OCI-LY7 (cell line): ENCODE results near the gene RASL11A. TPM values are rescaled to one million over a fixed set of nuclear protein-coding genes. Genes with fewer than 3 reads are reported as not detected.
A peak's percentile ranks its signal among the peaks of the same experiment; 100 is the strongest.

Experiments used
- BruUV-seq: library from RNA; stranded (reverse); fragments of 400-500 nt; replicated peaks from 2 replicates; lab custom pipeline; 2021; lab: Mats Ljungman, UMichigan
- CTCF ChIA-PET: fragments of 300-600 bp; sonication (Branson Sonifier 250); formaldehyde crosslinking; loops from one replicate; lab custom pipeline; 2022; ENCODE audit warnings: antibody characterized with exemption; ENCODE audit not compliant: unreplicated experiment; lab: Charles Lee
- POLR2A ChIA-PET: fragments of 300-600 bp; sonication (Branson Sonifier 250); formaldehyde crosslinking; loops from one replicate; lab custom pipeline; 2022; ENCODE audit warnings: antibody characterized with exemption; lab: Charles Lee
- DNase-seq: peaks from one replicate; pipeline ENCODE4 v3.0.0-alpha.2; 2015; ENCODE audit warnings: low spot score
- H2AFZ ChIP-seq: fragments of 200-600 bp; sonication (generic), shearing (Covaris generic); 2 replicates; pipeline ENCODE4 v1.6.1; 2014; ENCODE audit warnings: mild to moderate bottlenecking, antibody characterized with exemption, low read length, moderate library complexity
- H3K27ac ChIP-seq: fragments of 200-600 bp; sonication (generic); 2 replicates; pipeline ENCODE4 v1.5.1; 2014; ENCODE audit warnings: mixed run types, low read depth, mild to moderate bottlenecking, moderate library complexity, low read length, inconsistent platforms; ENCODE audit not compliant: poor library complexity, severe bottlenecking
- H3K36me3 ChIP-seq: fragments of 200-600 bp; sonication (generic); 2 replicates; pipeline ENCODE4 v1.6.1; 2014; ENCODE audit warnings: mild to moderate bottlenecking, antibody characterized with exemption, low read length, moderate library complexity, mixed read lengths; ENCODE audit not compliant: insufficient read depth
- H3K4me1 ChIP-seq: fragments of 200-600 bp; sonication (generic); 2 replicates; pipeline ENCODE4 v1.5.1; 2014; ENCODE audit warnings: mild to moderate bottlenecking, low read length; ENCODE audit not compliant: insufficient read depth, poor library complexity, severe bottlenecking
- H3K4me2 ChIP-seq: fragments of 200-600 bp; sonication (generic); 2 replicates; pipeline ENCODE4 v1.6.1; 2014; ENCODE audit warnings: mild to moderate bottlenecking, low read length
- H3K4me3 ChIP-seq: fragments of 200-600 bp; sonication (generic); 2 replicates; pipeline ENCODE4 v1.5.1; 2014; ENCODE audit warnings: mild to moderate bottlenecking, low read depth, low read length; ENCODE audit not compliant: poor library complexity, severe bottlenecking
- H3K79me2 ChIP-seq: fragments of 200-600 bp; sonication (generic); 2 replicates; pipeline ENCODE4 v1.6.1; 2016; ENCODE audit warnings: low read depth, mild to moderate bottlenecking, low read length, moderate library complexity, mixed read lengths; ENCODE audit not compliant: insufficient read depth
- H3K9me2 ChIP-seq: fragments of 200-600 bp; sonication (generic); 2 replicates; pipeline ENCODE4 v1.6.1; 2016; ENCODE audit warnings: mild to moderate bottlenecking, low read length, mixed read lengths; ENCODE audit not compliant: insufficient read depth
- H3K9me3 ChIP-seq: fragments of 200-600 bp; sonication (generic); 2 replicates; pipeline ENCODE4 v1.6.1; 2014; ENCODE audit warnings: mild to moderate bottlenecking, mixed run types, low read length, mixed read lengths
- H4K20me1 ChIP-seq: fragments of 200-600 bp; sonication (generic); 2 replicates; pipeline ENCODE4 v1.6.1; 2014; ENCODE audit warnings: mild to moderate bottlenecking, antibody characterized with exemption, low read length, moderate library complexity, mixed read lengths; ENCODE audit not compliant: insufficient read depth
- CTCF ChIP-seq: fragments of 200-600 bp; sonication (generic); conservative IDR thresholded peaks from 2 replicates; pipeline ENCODE4 v1.5.1; 2014; ENCODE audit warnings: mild to moderate bottlenecking, antibody characterized with exemption, low read length, moderate library complexity, mixed read lengths
- EZH2phosphoT487 ChIP-seq: fragments of 200-600 bp; sonication (generic); IDR thresholded peaks from 2 replicates; pipeline ENCODE4 v1.6.1; 2018; ENCODE audit warnings: low read depth, borderline replicate concordance, mild to moderate bottlenecking, mixed run types, antibody characterized with exemption, low read length, moderate library complexity, mixed read lengths
- intact Hi-C: fragments of 100-400 bp; cut with micrococcal nuclease; formaldehyde crosslinking; loops from one replicate; pipeline ENCODE4 v1.10.0; 2022; ENCODE audit not compliant: unreplicated experiment
- total RNA-seq, 2 experiments: library from RNA; depleted of rRNA in 1 of 2; stranded (reverse); fragments of >200 nt in 1 of 2; shearing (Covaris generic) in 1 of 2; gene quantifications; 2 replicates each; pipeline ENCODE4 v1.2.3, GENCODE V29; 2014 to 2022

RASL11A gene
- total RNA-seq, 2 experiments from 2014 or later = 1.3 to 2.4 TPM

- peak overlapping the region; percentile 58 for H3K4me2 ChIP-seq
- no peak for TF ChIP-seq CTCF
- TF ChIP-seq EZH2phosphoT487 = no peak
- no TSS peak for BruUV-seq
- H2AFZ ChIP-seq = peak overlapping the region; percentile 93
- no peaks in the 10 kb centered on the region for H3K79me2 ChIP-seq
- peak; percentile 57 for DNase-seq
- no peaks in the 10 kb centered on the region for H4K20me1 ChIP-seq
- CTCF ChIA-PET = no interaction called here
- no peaks in the 10 kb centered on the region for H3K9me3 ChIP-seq
- no peaks in the 10 kb centered on the region for H3K9me2 ChIP-seq
- H3K27ac ChIP-seq = peak overlapping the region; percentile 62
- peaks cover 60% of the 10 kb centered on the region for H3K4me1 ChIP-seq
- H3K36me3 ChIP-seq = no peaks in the 10 kb centered on the region
- intact Hi-C loops = no loop called here
- peak overlapping the region; percentile 32 for H3K4me3 ChIP-seq
- POLR2A ChIA-PET = interaction anchor here (0.7 to 1.9 kb wide), 6 partner anchors 9 to 136 kb away, joined by 3 to 7 read pairs (median 4); no protein-coding TSS in a partner anchor
Observed at GRCh38 chr13:27311518-27312210, 41.0 kb downstream of the RASL11A start.

- no peaks in the 10 kb centered on the region for H4K20me1 ChIP-seq
- intact Hi-C loops = no loop called here
- H3K79me2 ChIP-seq = no peaks in the 10 kb centered on the region
- H3K4me3 ChIP-seq = no peak overlapping the region
- ChIA-PET POLR2A (interaction anchor here (0.6 to 0.8 kb wide), 2 partner anchors 12 to 21 kb away, joined by 3 read pairs; no protein-coding TSS in a partner anchor), CTCF (no interaction called here)
- no TSS peak for BruUV-seq
- H2AFZ ChIP-seq = no peak overlapping the region
- TF ChIP-seq EZH2phosphoT487 = no peak
- TF ChIP-seq CTCF = no peak
- no peaks in the 10 kb centered on the region for H3K36me3 ChIP-seq
- H3K9me2 ChIP-seq = no peaks in the 10 kb centered on the region
- no peak overlapping the region for H3K4me2 ChIP-seq
- DNase-seq = no peak
- no peaks in the 10 kb centered on the region for H3K9me3 ChIP-seq
- peaks cover 41% of the 10 kb centered on the region for H3K4me1 ChIP-seq
- no peak overlapping the region for H3K27ac ChIP-seq
Observed at GRCh38 chr13:27313770-27314169, 43.1 kb downstream of the RASL11A start.

GRCh38 chr13:27319404-27319803 lies 48.8 kb downstream of the RASL11A start:
- no peaks in the 10 kb centered on the region for H3K36me3 ChIP-seq
- DNase-seq = no peak
- H3K27ac ChIP-seq = no peak overlapping the region
- no TSS peak for BruUV-seq
- no peak for TF ChIP-seq CTCF
- no peak for TF ChIP-seq EZH2phosphoT487
- intact Hi-C loops = no loop called here
- no peak overlapping the region for H3K4me3 ChIP-seq
- CTCF ChIA-PET = interaction anchor here (1.6 kb wide), 1 partner anchor 10 kb away, joined by 3 read pairs; no protein-coding TSS in a partner anchor
- no peak overlapping the region for H3K4me2 ChIP-seq
- H2AFZ ChIP-seq = no peak overlapping the region
- POLR2A ChIA-PET = no interaction called here
- H3K9me3 ChIP-seq = no peaks in the 10 kb centered on the region
- no peaks in the 10 kb centered on the region for H4K20me1 ChIP-seq
- peaks cover 8% of the 10 kb centered on the region for H3K4me1 ChIP-seq
- H3K9me2 ChIP-seq = no peaks in the 10 kb centered on the region
- H3K79me2 ChIP-seq = no peaks in the 10 kb centered on the region
